HG03135 (cell line): ENCODE results near the gene PLA1A.
A peak's percentile ranks its signal among the peaks of the same experiment; 100 is the strongest.
"Not testable (repeated sequence)": the region's sequence is repeated elsewhere in the genome, so short reads cannot be mapped to it uniquely, and the experiment has no call there.

Experiments used
- ATAC-seq: cut with Tn5 transposase; IDR thresholded peaks from one replicate; pipeline ENCODE4 v1.9.1; 2021; ENCODE audit warnings: mild to moderate bottlenecking, moderate library complexity; ENCODE audit not compliant: unreplicated experiment

PLA1A gene

GRCh38 chr3:119660474-119661440 lies 63.1 kb downstream of the PLA1A start, which contains the start of gene POPDC2:
Gene POPDC2 (minus strand): TSS chr3:119660589. CDS start chr3:119660423, 166 bp downstream.
- ATAC-seq = no peak

GRCh38 chr3:119662604-119663373 lies 65.1 kb downstream of the PLA1A start:
- ATAC-seq = no peak

DNA sequence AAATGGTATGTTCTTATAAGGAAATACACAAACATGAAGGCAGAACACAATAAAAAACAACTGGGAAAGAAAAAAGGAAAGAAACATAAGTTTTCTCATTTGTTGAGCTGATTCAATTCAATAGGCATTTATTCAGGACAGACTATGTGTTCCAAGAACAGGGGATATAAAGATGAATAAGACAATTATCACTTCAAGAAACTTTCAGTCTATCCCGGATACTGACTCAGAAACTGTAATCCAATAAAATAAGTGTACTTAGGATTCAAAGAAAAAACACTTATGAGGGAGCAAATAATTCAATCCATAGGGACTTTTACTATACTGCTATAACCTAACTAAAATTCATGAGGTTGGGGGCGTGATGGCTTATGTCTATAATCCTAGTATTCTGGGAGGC lies 66.2 kb downstream of the PLA1A start:
- ATAC-seq = no peak

GRCh38 chr3:119664370-119664769 lies 66.7 kb downstream of the PLA1A start:
- no peak for ATAC-seq

- ATAC-seq = no peak
Observed at GRCh38 chr3:119664850-119665379, 67.2 kb downstream of the PLA1A start.

- ATAC-seq = no peak
Observed at GRCh38 chr3:119665954-119666559, 68.4 kb downstream of the PLA1A start.

DNA sequence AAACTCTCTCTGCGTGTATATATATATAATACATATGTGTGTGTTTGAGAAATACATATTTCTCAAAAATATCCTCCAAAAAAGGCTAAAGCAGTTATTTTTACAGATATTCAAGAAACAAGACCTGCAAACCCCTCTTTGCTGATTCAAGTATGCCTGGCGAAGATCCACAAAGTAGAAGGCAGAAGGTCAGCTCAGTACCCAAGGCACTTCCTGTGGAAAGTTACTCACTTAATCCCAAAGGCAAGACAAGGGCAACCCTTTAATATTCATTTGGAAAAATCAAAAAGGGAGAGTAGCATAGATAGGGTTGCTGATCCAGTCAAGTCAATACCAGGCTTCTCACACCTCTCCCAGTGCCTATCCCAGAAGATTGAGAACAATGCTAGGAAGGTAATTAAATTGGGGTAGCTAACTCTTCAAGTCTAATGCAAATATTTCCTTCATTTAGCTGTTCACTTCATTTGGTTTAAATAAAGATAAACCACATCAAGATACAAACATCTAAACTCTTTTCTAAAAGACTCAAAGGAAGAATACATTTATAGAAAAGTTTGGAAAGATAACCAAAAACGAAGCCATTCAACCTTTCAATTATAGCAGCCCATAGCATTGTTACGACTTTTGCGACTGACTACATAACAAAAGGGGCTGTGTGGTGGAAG lies 72.4 kb downstream of the PLA1A start:
- ATAC-seq = no peak

DNA sequence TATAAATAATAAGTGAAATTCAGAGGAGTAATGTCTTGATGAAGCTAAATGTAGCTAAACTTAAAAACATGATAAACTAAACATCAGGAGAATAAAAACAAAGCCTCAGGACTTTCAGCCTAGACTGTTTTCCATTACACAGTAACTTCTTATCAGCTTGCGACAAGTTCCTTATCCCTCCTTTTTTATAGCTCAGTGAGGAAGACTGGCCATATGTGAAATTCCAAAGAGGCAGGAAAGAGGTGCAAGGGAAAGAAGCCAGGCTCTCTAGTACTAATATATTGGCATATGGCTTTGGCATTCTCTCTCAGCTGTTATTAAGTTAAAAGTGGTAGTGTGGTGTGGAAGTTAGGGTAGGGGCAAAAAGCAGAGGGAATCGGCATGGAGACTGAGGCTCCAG lies 75.1 kb downstream of the PLA1A start:
- ATAC-seq = no peak

- ATAC-seq = no peak
Observed at GRCh38 chr3:119673875-119674274, 76.2 kb downstream of the PLA1A start.

GRCh38 chr3:119675188-119675874 lies 77.6 kb downstream of the PLA1A start:
- no peak for ATAC-seq

DNA sequence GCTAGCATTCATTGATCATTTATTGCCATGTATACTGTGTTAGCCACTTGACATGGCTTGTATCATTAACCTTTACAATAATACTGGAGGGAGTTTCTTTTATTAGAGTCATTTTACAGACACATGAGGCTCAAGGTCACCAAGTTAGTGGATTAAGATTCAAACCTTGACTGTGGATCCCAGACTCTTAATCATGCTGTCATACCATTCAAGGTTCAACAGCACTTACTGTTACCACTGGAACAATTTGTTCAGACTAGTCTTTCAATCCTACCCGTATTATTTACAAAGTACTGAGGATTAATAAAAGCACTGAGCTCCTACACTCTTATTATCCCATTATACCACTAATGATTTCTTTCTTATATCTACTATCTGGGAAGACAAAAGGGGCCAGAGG lies 78.3 kb downstream of the PLA1A start:
- ATAC-seq = no peak

- peak; percentile 87 for ATAC-seq
Observed at GRCh38 chr3:119676771-119677640, 79.3 kb downstream of the PLA1A start, which contains the start of gene COX17. Gene COX17 (minus strand): TSS chr3:119677406. CDS start chr3:119677310, 96 bp downstream.

GRCh38 chr3:119677641-119677934 lies 79.9 kb downstream of the PLA1A start:
- no peak for ATAC-seq

- not testable (repeated sequence) for ATAC-seq
Observed at GRCh38 chr3:119678209-119678608, 80.5 kb downstream of the PLA1A start.
